Gastroesophageal sphincter (tissue), 2 donors: ENCODE results near the gene UNK.

Source experiments
- EP300 ChIP-seq: sonication (generic); formaldehyde crosslinking; IDR thresholded peaks from one replicate; pipeline ENCODE4 v1.6.1; 2017; ENCODE audit warnings: antibody characterized with exemption, mild to moderate bottlenecking
- POLR2A ChIP-seq, 2 donors: fragments of 450-650 bp; IDR thresholded peaks; one replicate each; pipeline ENCODE4 v1.6.1; 2017; ENCODE audit warnings: antibody characterized with exemption in 2 of 2, mild to moderate bottlenecking in 2 of 2, moderate library complexity in 1 of 2

GRCh38 chr17:75752802-75753513 lies 31.6 kb upstream of the UNK start:
- TF ChIP-seq EP300 (no peak), POLR2A (IDR thresholded peaks at IDR 0.05) (no peak)
